Activated T-cell treated with anti-CD3 and anti-CD28 coated beads, Interleukin-2, amount 50 U/mL, for 1 hour (primary cell): ENCODE results near the gene PRMT3.
"Not testable (repeated sequence)": the region's sequence is repeated elsewhere in the genome, so short reads cannot be mapped to it uniquely, and the experiment has no call there.

Source experiments
- DNase-seq: peaks from one replicate; pipeline ENCODE4 v3.0.0-alpha.2; 2020

The PRMT3 gene

DNA sequence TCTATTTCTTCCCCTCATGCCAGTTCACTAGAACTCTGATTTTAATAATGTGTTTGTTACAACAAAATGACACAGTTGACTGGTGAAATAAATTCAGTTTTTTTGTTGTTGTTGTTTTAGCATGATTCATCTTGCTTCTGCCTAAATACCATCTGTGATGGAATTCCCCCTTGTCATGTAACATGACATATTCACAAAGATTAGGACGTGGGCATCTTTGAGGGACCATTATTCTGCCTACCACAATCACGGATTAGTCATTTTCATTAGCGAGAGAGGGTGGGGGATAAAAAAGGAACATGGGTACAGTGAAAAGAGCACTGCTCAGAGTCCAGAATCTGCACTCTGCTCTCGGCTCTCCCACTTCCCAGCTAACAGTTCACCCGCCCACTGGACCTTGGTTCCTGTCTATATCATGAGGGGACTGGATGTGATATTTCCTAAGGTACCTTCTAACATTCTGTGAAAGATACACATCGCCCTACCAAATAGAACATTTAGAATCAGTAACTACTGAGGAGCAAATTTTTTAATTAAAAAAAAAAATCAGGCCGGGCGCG, 12.7 kb upstream of the PRMT3 start:
- no peak for DNase-seq

DNA sequence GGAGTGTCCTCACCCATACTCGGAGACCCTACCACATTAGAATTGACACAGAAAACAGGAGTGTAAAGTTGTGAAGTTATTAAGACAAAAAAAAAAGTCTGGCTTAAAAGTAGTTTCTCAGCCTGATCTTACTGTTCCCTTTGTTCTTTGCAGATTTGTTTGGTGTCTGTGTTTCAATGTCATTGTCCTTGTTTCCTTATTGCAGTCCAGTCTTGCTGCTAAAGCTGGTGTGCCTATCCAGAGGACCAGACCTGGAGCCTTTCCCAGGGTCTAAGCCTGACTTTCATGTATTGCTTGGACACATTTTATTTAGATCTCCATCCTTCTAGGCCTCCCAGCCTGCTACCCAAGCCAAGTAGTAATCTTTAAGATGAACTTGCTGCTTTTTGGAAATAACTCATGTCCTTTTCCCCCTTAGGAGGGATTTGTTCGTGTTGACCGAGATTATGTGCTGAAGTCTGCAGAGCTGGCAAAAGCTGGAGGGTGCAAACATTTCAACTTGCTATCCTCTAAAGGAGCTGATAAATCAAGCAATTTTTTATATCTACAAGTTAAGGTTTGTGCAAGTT, 11.3 kb upstream of the PRMT3 start:
- no peak for DNase-seq

GRCh38 chr11:20385996-20386395, 1.5 kb upstream of the PRMT3 start:
- not testable (repeated sequence) for DNase-seq

- DNase-seq: no peak
Observed at GRCh38 chr11:20388096-20389055, 860 bp downstream of the PRMT3 start.

DNA sequence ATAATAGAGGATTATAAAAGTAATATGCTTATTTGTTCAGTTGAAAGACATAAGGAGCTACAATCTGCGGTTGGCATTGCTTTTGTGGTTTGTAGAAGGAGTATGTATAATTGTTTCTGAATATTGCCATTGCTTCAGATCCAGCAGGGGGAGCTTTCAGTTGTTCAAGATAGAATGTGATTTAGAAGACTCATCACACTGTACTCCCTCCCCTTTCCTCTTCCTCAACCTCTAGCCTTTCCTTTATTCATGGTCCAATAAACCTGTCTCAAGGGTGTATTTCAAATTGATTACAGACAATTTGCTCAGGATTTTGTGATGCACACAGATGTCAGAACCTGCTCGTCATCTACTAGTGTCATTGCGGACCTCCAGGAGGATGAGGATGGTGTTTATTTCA, 9.8 kb downstream of the PRMT3 start:
- DNase-seq: no peak

GRCh38 chr11:20399498-20399897, 12.0 kb downstream of the PRMT3 start:
- no peak for DNase-seq

- no peak for DNase-seq
Observed at GRCh38 chr11:20403059-20403458, 15.5 kb downstream of the PRMT3 start.

GRCh38 chr11:20406484-20406883, 19.0 kb downstream of the PRMT3 start:
- no peak for DNase-seq

GRCh38 chr11:20407344-20407743, 19.8 kb downstream of the PRMT3 start:
- no peak for DNase-seq

DNA sequence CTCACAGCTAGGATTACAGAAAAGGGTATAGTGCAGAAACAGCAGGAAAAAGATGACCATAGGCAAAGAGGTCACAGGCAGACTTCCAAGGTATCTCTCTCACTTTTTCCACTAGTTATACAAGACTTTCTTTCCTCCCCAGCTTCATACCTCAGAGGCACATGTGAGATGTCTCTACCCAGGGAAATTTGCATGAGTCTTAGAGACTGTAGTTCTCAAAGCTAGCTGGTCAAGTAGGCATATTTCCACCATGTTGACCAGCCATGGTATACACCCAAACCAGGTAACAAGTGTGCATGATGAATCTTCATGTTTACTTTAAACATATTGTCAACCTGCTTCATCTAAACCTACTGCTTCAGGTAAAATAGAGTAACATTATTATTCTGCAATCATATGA, 27.9 kb downstream of the PRMT3 start:
- no peak for DNase-seq

DNA sequence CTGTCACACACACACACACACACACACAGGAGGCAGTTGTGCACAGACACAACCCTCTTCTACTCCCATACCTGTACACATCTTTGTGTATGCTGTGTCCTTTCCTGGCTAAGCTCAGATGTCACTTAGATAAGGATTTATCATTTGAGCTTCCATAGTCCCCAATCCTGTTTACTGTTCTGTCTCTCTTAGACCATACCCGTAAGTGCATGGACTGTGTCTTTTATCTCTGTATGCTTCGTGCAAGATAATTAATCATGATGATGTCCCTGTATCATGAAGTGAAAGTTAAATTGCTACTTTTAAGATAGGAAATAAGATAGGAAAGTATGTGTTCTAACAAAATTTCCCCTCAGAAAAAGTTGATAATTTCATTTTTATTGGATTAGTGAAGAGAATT, 30.3 kb downstream of the PRMT3 start:
- DNase-seq: no peak

GRCh38 chr11:20421946-20422345, 34.4 kb downstream of the PRMT3 start:
- no peak for DNase-seq

DNA sequence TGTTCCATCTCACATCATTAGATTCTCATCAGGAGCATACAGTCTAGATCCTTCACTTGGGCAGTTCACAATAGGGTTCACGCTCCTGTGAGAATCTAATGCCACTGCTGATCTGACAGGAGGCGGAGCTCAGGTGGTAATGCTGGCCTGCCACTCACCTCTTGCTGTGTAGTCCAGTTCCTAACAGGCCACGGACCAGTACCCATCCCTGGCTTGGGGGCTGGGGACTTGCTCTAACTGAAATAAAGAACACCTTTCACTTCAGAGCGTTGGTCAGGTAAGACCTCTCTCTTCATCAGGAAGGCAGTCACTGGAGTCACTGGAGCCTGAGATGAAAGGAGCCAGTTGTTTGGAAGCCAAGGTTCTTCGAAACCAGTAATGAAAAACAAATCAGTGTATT, 41.7 kb downstream of the PRMT3 start:
- no peak for DNase-seq

- DNase-seq: no peak
Observed at GRCh38 chr11:20438637-20439036, 51.1 kb downstream of the PRMT3 start.

GRCh38 chr11:20443596-20443995, 56.1 kb downstream of the PRMT3 start:
- DNase-seq: no peak

DNA sequence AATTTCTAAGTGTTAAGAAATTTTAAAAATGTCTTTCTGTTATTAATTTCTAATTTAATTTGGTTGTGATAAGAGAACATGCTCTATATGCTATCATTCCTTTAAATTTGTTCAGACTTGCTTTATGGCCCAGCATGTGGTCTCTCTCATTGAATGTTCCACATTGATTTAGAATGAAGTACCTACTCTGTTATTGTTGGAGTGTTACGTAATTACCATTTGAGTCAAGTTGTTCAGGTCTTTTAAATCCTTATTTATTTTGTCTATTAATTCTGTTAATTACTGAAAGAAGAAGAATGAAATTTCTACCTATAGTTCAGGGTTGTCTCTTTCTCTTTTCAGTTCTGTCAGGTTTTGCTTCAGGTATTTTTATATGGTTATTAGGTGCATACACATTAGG, 57.0 kb downstream of the PRMT3 start:
- no peak for DNase-seq

GRCh38 chr11:20448834-20449233, 61.3 kb downstream of the PRMT3 start:
- no peak for DNase-seq

- no peak for DNase-seq
Observed at GRCh38 chr11:20450829-20451228, 63.3 kb downstream of the PRMT3 start.

DNA sequence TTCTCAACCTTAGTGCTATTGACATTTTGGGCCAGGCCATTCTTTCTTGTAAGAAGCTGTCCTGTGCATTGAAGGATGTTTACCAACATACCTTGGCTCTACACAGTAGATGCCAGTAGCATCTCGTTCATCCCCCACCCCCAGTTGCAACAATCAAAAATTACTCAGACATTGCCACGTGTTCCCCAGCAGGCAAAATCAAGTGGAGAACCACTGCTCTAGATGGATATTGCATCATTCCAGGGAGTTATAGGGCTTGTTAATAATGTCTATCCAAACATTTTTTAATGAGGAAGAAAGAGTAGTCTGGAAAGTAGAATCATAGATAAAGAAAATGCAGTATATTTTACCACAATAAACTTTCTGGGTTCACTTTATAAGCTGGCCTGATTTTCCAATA, 64.1 kb downstream of the PRMT3 start:
- no peak for DNase-seq

DNA sequence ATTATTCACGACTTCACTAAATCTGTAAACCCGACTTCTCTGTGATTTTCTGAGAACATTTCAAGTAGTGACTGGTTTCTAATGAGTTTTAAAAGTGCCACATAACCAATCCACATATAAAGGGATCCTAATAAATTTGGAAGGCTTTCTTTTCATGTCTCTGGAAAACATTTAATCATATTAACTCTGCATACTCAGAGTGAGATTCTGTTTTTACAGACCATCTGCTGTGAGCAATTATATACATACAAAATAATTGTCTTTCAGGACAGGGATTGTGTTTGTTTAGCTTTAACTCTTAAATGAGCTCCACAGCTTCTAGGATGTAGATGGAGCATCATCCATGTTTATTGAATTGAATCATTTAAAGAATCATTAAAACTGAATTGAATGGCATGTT, 65.1 kb downstream of the PRMT3 start:
- no peak for DNase-seq

- DNase-seq: no peak
Observed at GRCh38 chr11:20453657-20454316, 66.3 kb downstream of the PRMT3 start.

- no peak for DNase-seq
Observed at GRCh38 chr11:20457001-20457799, 69.7 kb downstream of the PRMT3 start.
